Middle frontal gyrus (tissue), 1 donor: ENCODE results near the gene CCDC152.
"Not testable (repeated sequence)": the region's sequence is repeated elsewhere in the genome, so short reads cannot be mapped to it uniquely, and the experiment has no call there.

ENCODE experiments used
- DNase-seq: peaks from one replicate; pipeline ENCODE4 v3.0.0-alpha.2; 2015; ENCODE audit warnings: low spot score; ENCODE audit errors: extremely low spot score

The CCDC152 gene, protein sequence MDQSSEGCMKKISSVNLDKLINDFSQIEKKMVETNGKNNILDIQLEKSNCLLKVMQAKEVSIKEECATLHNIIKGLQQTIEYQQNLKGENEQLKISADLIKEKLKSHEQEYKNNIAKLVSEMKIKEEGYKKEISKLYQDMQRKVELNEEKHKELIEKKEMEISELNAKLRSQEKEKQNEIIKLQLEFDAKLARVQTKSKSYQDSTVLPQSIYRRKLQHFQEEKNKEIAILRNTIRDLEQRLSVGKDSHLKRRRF

DNA sequence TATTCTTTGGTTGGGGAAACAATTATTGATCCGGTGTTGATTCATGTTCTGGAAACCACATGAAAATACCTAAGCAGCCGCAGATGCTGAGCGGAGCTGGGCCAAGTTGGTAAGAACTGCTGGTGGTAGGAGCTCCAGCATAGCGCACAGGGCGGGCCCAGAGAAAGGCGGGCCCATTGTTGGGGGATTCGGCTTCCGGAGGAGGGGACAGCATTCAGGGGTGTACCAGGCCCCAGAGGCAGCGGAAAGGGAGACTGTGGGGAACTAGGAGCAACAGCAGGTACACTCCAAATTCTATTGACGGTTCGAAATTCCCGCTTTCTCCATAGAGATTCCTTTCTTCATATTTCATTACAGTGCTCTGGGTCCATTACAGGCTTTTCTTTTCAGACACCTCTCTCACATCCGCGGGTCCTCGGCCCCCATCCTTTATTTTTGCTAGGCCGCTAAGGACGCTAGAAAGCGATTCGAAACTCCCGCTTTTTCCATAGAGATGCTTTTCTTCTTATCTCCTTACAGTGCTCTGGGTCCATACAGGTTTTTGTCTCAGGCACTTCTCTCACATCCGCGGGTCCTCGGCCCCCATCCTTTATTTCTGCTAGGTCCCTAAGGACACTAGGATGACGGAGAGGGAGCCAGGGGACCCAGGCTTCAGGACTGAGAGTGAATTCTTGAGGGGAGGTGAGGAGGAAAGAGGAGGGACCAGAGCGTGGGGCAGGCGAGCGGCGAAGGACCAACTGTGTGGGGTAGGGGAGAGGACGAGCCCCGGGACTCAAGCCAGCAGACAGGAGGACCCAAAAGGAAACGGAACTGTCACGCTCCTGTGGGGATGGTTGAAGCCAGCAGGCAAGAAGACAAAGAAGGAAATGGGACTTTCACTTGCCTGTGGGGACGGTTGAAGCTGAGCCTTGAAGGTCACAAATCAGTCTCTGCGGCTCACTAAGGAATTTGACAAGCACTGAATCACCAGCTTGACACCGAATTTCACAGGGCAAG lies at the start of gene CCDC152:
TSS of gene CCDC152 (plus strand) at position 213 of the 996 bp plus-strand sequence. CDS start 2,304 bp downstream, outside the sequence.
- DNase-seq, result no peak

DNA sequence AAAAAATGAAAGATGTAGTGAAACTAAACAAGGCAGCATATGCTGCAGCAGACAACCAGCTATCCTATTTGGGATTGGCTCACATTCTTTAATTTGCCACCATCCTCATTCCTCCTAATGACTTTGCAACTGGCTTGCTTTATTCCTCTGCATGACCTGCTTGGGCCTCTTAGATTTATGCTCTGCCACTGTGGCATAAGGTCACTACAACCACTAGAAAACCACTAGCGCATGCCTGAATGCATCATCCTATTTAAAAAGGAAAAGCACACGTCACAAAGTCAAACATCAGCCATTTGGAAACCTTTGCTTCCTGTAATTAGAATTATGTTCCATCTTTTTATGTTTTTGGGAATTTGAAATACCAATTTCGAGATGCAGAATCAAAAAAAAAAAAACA lies 40.8 kb upstream of the CCDC152 start:
- no peak for DNase-seq

- DNase-seq, result no peak
These were observed 38.0 kb upstream of the CCDC152 start for GRCh38 chr5:42718591-42718990.

GRCh38 chr5:42719034-42719433 lies 37.6 kb upstream of the CCDC152 start:
- no peak for DNase-seq

DNA sequence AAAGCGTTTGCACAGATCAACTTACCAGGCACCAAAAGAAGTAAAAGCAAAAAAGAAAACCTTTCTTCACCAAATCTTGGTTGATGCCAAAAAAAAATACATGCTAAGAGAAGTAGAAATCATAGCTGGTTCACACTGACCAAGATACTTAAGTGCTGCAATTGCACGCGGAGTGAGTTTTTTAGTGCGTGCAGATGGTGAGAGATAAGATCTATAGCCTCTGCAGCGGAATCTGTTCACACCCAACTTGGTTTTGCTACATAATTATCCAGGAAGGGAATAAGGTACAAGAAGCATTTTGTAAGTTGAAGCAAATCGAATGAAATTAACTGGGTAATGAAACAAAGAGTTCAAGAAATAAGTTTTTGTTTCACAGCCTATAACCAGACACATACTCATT lies 36.4 kb upstream of the CCDC152 start:
- no peak for DNase-seq

DNA sequence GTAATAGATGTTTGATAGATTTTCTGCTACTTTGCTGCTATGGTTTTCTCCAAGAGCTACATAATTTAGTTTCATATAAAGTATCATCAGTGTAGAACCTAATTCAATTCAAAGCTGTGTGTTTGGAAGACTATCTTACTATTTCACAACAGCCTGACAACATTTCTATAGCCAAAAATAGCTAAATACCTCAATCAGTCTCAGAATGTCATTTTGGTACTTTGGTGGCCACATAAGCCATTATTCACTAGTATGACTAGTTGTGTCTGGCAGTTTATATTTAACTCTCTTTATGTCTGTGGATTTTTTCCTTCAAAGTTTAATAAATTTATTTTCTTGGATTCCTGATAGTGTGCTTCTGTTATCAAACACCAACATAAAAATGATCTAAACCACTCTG lies 35.1 kb upstream of the CCDC152 start:
- DNase-seq, result no peak

GRCh38 chr5:42734531-42735058 lies 22.0 kb upstream of the CCDC152 start:
- not testable (repeated sequence) for DNase-seq

DNA sequence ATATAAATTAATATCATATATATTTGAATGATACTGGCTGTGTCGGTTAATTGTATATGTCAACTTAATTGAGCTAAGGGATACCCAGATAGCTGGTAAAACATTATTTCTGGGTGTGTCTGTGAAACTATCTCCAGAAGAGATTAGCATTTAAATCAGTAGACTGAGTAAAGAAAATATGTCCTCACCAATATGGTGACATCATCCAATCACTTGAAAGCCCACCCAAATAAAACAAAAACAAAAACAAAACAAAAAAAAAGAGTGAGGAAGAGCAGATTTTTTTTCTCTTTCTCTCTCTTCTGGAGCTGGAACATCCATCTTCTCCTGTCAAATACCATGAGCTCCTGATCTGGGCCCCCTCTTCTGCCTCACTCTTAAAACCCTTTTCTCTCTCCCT lies 15.7 kb upstream of the CCDC152 start:
- no peak for DNase-seq

DNA sequence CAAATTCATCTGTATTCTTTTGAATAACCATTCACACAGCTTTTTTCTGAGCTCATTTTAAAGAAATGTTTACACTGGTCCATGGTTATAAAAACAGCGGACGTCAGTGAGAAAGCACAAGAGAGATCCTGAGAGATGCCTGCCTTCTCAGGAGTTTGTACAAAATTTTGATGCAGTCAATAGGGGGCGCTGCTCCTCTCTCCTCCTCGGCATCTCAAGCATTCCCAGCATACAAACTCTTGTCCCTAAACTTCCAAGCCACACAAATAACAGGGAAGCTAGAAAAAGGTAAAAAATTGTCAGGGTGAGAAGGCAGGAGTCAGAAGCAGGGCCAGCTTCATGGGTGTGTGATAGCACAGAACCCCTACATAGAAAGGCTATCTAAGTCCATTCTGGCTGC lies 11.2 kb upstream of the CCDC152 start:
- no peak for DNase-seq

DNA sequence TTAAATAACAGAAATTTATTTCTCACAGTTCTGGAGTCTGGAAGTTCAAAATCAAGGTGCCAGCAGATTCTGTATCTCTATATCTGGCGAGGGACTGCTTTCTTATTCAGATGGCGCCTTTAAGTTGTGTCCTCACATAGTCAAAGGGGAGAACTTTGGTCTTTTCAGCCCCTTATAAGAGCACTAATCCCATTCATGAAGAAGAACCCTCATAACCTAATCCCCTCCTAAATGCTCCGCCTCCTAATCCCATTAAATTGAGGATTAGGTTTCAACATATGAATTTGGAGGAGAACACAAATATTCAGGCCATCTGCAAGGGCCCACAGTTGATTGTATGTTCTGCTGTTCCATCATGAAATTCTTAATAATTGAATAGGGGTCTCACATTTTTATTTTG lies 10.8 kb upstream of the CCDC152 start:
- no peak for DNase-seq

DNA sequence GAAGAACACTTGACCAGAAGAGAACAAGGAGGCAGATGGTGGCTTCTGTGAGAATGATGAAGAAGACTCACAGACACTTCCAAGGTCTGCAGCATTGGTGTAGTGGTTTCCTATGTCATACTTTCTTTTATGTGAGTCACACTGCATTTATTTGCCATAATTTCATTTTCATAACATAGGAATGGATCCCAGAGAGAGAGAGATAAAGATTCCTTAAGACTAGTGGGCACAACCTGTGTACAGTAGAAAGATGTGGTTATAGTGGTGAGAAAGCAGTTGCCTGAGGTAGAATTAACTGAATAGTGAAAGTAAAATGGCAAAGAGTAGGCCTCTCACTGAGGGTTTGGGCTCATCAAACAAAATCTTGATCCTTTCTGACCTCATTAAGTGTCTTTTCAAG lies 7.6 kb upstream of the CCDC152 start:
- no peak for DNase-seq

GRCh38 chr5:42750507-42750906 lies 6.1 kb upstream of the CCDC152 start:
- DNase-seq, result no peak

DNA sequence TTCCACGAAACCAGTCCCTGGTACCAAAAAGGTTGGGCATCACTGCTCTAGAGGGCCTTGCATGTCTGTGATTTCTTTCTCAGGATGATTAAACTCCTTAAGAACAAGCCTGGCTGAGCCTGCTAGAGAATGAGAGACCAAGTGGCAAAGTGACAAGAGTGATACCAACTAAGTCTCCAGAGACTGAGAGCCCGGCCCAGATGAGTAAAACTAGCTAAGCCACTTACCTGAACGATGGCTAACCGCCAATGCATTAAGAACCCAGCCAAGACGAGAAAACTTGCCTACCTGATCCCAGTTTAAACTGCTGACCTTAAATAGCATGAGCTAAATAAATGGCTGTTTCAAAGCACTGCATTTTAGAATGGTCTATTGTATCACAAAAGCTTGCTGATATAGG lies 5.6 kb upstream of the CCDC152 start:
- no peak for DNase-seq

- no peak for DNase-seq
These were observed 3.5 kb upstream of the CCDC152 start for GRCh38 chr5:42753099-42753498.

GRCh38 chr5:42759456-42759855 lies 2.8 kb downstream of the CCDC152 start:
- no peak for DNase-seq

DNA sequence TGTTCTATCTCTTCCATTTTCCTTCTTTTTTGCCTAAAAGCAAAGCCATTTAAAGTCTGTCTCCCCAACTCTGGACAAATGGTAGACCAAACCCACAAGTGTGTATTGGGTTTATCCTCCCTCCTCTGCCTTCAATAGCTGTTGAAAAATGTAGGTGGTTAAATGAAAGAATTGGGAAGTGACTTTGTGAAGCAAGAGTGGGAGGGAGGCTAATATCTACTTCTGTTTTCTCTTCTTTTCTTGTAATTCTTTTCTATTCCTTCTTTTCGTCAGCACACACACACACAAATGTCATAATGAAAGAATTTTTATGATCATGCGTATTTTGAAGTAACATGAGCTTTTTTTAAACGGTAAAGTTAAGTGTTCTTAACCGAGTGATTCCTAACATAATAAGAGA lies 3.8 kb downstream of the CCDC152 start:
- no peak for DNase-seq

- no peak for DNase-seq
These were observed 5.2 kb downstream of the CCDC152 start for GRCh38 chr5:42761791-42762190.

GRCh38 chr5:42767491-42768105 lies 11.0 kb downstream of the CCDC152 start:
- DNase-seq, result no peak

DNA sequence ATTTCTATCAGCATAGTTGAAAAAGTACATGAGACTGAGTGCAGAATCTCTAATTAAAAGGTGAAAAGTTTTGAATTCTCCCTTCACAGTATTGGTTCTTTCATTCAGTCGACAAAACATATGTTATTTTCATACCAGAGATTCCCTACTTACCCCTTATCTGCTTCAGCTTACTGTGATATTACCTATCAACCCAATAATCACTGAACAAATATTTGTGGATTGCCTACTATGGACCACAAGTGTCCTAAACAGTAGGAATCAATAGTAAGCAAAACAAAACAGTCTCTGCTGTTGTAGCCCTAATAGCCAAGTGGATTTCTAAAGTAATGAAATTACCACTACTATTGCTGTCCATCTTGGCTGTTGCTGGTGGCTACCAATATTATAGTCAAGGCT lies 11.5 kb downstream of the CCDC152 start:
- DNase-seq, result no peak

DNA sequence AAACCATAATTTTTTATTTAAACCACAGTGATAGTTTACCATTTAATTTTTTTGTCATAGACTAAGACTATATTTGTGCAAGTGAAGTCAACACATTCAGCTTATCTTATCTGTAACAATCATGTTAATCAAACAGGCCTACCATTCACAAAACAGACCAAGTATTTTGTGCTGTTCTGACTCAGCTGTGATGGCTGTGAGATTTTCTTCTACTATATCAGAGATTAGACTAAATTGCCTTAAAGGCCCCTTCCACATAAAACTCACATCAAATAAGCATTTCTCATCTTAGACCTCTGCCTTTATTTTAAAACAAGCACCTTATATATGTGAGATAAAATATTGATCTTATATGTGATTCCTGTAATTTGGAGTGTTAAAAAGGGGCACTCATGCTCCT lies 13.4 kb downstream of the CCDC152 start:
- DNase-seq, result no peak

GRCh38 chr5:42772265-42772993 lies 15.8 kb downstream of the CCDC152 start:
- DNase-seq, result no peak
